ENCODE data around the gene C1orf159.

Gene C1orf159

GRCh38 chr1:1094981-1095380, 20.9 kb downstream of the C1orf159 start:
- Histone ChIP-seq H3K9me3 (ENCODE audit: control insufficient read depth, low read length) (no peaks in the 10 kb centered on the region), H3K9ac (no peak overlapping the region), H3K27me3 (ENCODE audit: control insufficient read depth, insufficient read depth, low read length) (no peaks in the 10 kb centered on the region), H3K4me2 (ENCODE audit: low read length) (no peak overlapping the region), H3K27ac (no peak overlapping the region), H2AFZ (no peak overlapping the region), H3K36me3 (ENCODE audit: control insufficient read depth, insufficient read depth, low read length) (no peaks in the 10 kb centered on the region), H3K4me3 (ENCODE audit: low read depth, low read length) (no peak overlapping the region), H3K4me1 (no peaks in the 10 kb centered on the region), H3K79me2 (no peaks in the 10 kb centered on the region)
- no peak for TF ChIP-seq CTCF (IDR thresholded peaks at IDR 0.05)

GRCh38 chr1:1093610-1093943, 22.3 kb downstream of the C1orf159 start:
- Histone ChIP-seq H3K9me3 (ENCODE audit: control insufficient read depth, low read length) (no peaks in the 10 kb centered on the region), H3K4me2 (ENCODE audit: low read length) (no peak overlapping the region), H3K4me3 (ENCODE audit: low read depth, low read length) (no peak overlapping the region), H3K36me3 (ENCODE audit: control insufficient read depth, insufficient read depth, low read length) (no peaks in the 10 kb centered on the region), H3K4me1 (no peaks in the 10 kb centered on the region), H3K79me2 (no peaks in the 10 kb centered on the region), H3K27ac (no peak overlapping the region), H3K9ac (no peak overlapping the region), H2AFZ (no peak overlapping the region), H3K27me3 (ENCODE audit: control insufficient read depth, insufficient read depth, low read length) (no peaks in the 10 kb centered on the region)
- TF ChIP-seq CTCF (IDR thresholded peaks at IDR 0.05), result no peak

- Histone ChIP-seq H3K36me3 (ENCODE audit: control insufficient read depth, insufficient read depth, low read length) (no peaks in the 10 kb centered on the region), H2AFZ (no peak overlapping the region), H3K27me3 (ENCODE audit: control insufficient read depth, insufficient read depth, low read length) (no peaks in the 10 kb centered on the region), H3K4me1 (no peaks in the 10 kb centered on the region), H3K4me3 (ENCODE audit: low read depth, low read length) (no peak overlapping the region), H3K79me2 (no peaks in the 10 kb centered on the region), H3K4me2 (ENCODE audit: low read length) (no peak overlapping the region), H3K27ac (no peak overlapping the region), H3K9ac (no peak overlapping the region), H3K9me3 (ENCODE audit: control insufficient read depth, low read length) (no peaks in the 10 kb centered on the region)
- TF ChIP-seq CTCF (IDR thresholded peaks at IDR 0.05), result no peak
Measured at GRCh38 chr1:1092894-1093609, 22.8 kb downstream of the C1orf159 start.

- Histone ChIP-seq H3K79me2 (no peaks in the 10 kb centered on the region), H2AFZ (no peak overlapping the region), H3K27me3 (ENCODE audit: control insufficient read depth, insufficient read depth, low read length) (no peaks in the 10 kb centered on the region), H3K4me1 (no peaks in the 10 kb centered on the region), H3K9ac (no peak overlapping the region), H3K36me3 (ENCODE audit: control insufficient read depth, insufficient read depth, low read length) (no peaks in the 10 kb centered on the region), H3K9me3 (ENCODE audit: control insufficient read depth, low read length) (no peaks in the 10 kb centered on the region), H3K4me2 (ENCODE audit: low read length) (no peak overlapping the region), H3K27ac (no peak overlapping the region), H3K4me3 (ENCODE audit: low read depth, low read length) (no peak overlapping the region)
- TF ChIP-seq CTCF (IDR thresholded peaks at IDR 0.05), result no peak
Measured at GRCh38 chr1:1092149-1092855, 23.6 kb downstream of the C1orf159 start.

Data from parathyroid adenoma (tissue), 2 donors.